HT-29 (cell line): ENCODE data around the gene PDE7B. TPM values are rescaled to one million over a fixed set of nuclear protein-coding genes. Genes with fewer than 3 reads are reported as not detected.
"Not testable (repeated sequence)": the region's sequence is repeated elsewhere in the genome, so short reads cannot be mapped to it uniquely, and the experiment has no call there.

Source experiments
- DNase-seq: peaks from one replicate; pipeline ENCODE4 v3.0.0-alpha.2; 2015; ENCODE audit warnings: low spot score
- total RNA-seq: library from RNA; depleted of rRNA; stranded (reverse); fragments of >200 nt; shearing (Covaris generic); gene quantifications from 2 replicates; pipeline ENCODE4 v1.2.3, GENCODE V29; 2014

Gene PDE7B
- total RNA-seq, 1 experiment from 2014 or later, result not detected

GRCh38 chr6:136103763-136104311, 252.3 kb downstream of the PDE7B start:
- no peak for DNase-seq

DNA sequence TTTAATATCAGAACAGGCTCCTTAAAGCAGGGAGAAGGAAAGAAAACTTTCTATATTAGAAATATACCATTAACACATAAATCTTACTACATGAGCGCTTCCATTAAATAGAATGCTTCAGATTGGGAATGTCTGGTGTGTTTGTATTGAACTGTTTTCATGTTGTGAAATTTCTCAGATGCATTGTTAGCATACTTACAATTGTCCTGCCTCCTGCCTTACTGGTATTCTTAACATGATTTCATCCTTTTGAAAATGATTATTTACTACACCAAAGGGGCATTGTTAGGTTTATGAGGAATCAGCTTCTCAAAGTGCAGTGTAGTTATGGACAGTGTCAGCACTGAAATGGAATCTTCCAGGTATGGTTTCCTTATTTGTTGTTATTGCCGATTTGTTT, 253.1 kb downstream of the PDE7B start:
- no peak for DNase-seq

GRCh38 chr6:136105797-136106196, 254.3 kb downstream of the PDE7B start:
- not testable (repeated sequence) for DNase-seq

DNA sequence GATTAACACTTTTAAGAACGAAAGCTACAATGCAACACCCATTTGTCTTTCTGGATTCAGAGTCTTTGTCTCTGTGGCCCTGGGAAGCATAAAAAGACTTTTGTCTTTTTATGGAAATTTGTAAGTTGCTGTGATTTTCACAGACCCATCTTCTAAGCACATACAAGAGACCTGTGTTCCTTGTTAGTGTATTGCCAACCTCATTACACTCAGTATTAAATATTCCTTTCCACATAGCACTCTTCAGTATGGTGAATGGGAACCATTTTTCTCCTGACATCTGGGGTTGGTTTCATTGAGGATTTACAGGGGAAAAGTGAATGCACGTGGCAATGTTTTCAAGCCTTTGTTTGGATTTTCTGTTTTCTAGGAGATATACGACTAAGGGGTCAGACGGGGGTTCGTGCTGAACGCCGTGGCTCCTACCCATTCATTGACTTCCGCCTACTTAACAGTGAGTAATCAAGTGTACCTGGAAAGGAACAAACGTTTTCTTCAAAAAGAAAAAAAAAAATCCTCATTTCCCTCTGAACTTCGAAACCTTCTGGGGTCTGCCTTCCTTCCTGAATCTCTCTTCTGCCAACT, 257.0 kb downstream of the PDE7B start:
- DNase-seq, result no peak

DNA sequence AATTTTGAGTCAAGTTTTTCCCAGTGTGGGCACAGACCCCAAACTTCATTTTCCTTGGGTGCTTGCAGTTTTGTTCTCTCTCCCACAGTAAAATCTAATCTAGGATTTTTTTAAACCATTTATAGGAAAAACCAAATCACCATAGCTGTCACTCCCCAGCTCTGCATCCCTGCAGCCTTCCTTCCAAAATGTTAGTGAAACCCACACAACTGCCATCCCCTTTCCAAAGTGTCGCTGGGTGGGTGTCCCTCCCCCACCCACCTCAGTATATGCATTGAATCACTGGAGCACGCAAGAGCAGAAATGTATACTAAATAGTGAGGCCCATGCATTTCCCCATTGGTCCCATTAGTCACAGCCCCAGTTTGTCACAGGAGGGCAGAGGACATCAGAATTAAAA, 260.3 kb downstream of the PDE7B start:
- no peak for DNase-seq

DNA sequence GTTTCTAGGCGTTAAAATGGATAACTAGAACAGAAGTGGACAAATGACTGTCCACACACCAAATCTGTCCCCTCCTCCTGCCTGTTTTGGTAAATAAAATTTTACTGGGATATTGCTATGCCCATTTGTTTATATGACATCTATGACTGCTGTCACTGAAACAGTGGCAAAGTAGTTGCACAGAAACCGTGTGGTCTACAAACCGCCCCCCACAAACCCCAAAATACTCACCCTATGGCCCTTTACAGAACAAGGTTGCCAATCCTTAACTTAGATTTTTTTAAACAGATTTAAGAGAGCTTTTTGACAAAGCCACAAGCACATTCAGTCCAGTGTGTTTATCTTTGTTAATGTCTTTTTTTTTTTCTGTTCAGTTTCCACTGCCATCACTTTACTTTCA, 260.8 kb downstream of the PDE7B start:
- DNase-seq, result no peak

GRCh38 chr6:136113736-136114173, 262.3 kb downstream of the PDE7B start:
- DNase-seq, result peak; percentile 14

GRCh38 chr6:136114661-136115060, 263.2 kb downstream of the PDE7B start:
- no peak for DNase-seq

GRCh38 chr6:136115941-136116340, 264.4 kb downstream of the PDE7B start:
- DNase-seq, result no peak

- DNase-seq, result no peak
Observed at GRCh38 chr6:136117081-136117480, 265.6 kb downstream of the PDE7B start.

DNA sequence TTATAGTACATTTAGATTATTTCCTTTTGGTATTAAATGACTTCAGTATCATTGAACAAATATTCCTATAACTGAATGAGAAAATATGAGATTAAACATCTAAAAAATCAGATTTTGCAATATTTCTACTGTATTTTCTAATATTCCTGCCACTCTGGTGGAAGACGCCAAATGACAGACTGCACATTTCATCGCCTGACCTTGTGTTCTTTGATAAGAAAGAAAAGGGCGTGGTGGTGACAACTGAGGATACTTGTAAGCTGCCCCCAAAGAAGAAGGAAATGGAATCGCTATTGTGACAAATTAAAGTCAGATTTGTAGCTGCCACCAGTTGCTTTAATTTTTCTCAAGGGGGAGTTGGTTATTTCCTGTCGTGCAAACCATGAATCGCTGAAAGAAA, 267.3 kb downstream of the PDE7B start:
- no peak for DNase-seq

DNA sequence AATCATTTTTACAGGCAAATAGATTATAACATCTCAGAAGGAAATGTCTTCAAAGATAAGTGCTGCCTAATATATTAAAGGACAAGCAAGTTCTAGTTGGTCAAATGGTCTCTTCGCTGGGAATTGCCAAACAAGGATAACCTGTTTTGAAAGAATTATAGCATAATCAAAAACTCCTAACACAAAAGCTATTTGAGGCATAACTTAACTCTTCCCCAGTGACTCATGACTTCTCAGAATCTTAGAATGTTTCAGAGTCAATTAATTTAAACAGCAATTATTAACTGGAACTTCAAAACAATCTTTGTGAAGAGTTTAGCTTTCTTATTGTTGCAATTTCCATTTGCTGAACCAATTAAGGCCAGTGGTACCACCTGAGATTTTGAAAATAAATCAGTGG, 272.0 kb downstream of the PDE7B start:
- DNase-seq, result peak; percentile 25

DNA sequence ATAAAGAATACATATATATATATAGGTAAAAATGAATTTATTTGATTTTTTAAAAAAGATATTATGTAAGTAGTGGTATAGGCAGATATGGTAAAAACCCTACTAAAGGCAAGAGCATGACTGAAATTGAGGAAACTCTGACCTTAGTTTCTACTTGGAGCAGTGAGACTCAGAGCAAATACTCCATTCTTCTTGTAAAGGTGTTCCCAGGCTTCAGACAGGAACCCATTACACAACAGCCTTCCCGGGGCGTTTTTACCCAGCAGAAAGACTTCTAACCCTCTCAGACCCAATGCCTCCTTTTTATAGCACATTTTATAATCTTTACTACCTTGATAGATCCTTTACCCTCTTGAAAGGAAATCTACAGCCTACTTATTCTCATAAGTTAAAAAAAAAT, 274.1 kb downstream of the PDE7B start:
- no peak for DNase-seq

DNA sequence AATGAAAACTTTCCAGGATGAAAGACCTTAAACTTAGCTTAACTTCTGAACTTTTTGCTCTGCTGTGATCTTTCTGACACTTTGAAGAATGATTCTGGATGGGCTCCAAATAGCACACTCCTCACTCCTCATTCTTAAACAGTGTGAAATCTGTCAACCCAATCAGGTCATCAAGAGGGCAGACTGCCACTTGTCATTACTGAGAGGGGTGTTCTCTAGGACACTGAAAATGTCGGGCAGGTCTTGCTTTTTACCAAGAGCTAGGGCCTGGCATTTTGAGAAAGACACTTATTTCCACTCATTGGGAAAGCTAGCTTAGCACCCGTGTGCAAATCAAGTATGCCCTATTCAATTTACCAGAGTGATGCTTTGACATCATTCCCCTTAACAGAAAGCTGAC, 276.4 kb downstream of the PDE7B start:
- no peak for DNase-seq

DNA sequence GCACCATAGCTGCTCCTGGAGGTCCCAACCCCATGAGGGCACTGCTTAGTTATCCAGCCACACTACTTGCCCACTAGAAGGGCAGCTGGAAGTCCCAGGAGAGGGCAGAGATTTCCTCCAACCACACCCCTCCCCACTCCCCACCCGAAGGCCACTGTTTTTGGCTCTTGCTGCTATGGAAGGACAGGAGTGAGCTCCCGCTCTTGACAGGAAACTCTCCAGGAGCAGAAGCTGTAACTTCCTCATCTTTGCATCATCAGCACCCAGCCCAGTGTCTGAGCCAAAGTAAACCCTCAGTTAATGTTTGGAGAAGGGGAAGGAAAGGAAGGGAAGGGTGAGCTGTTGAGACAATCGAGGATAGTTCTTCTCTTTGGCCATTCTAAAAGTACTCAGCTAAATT, 277.9 kb downstream of the PDE7B start:
- DNase-seq, result no peak

GRCh38 chr6:136134268-136134667, 282.8 kb downstream of the PDE7B start:
- DNase-seq, result no peak

- no peak for DNase-seq
Observed at GRCh38 chr6:136134751-136135150, 283.2 kb downstream of the PDE7B start.

DNA sequence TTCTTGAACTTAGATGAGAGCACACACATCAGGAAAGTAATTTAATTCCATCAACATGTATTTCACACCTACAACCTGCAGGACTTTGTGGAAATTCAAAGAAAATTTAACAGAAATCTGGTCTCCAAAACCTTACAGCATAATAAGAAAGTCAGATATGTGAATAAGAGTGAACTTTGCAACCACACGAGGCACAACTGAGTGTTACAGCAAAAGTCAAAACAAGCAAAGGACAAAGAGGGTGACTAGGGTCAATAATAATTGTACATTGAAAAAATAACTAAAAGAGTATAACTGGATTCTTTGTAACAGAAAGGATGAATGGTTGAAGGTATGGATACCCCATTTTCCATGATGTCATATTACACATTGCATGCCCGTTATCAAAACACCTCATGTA, 284.8 kb downstream of the PDE7B start:
- DNase-seq, result no peak

DNA sequence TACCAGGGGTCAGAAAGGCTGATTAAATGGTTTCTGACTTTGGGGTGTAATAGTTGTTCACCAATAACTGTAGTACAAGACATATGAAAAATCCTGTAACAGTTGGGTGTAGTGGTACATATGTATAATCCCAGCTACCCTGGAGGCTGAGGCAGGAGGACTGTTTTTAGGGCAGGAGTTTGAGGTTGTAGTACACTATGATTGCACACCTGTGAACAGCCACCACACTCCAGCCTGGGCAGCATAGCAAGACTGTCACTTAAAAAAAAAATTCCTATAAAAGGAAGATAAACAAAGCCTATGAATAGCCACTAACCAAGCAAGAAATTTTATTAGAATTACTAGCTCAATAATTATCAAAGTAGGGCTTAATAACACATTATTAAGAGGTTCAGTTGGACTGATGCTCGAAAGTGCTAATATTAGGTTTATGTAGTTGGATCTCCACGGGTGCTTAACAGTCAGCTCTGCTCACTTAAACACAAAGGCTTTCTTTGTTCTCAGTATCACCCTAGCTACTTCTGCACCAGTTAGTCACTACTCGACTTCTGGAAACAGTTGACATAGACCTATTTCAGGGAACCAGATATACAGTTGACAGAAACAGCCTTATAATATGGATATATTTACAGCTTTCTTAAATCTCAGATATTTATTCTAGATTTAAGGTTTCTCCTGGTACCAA, 285.6 kb downstream of the PDE7B start:
- DNase-seq, result peak; percentile 5

GRCh38 chr6:136137739-136138402, 286.4 kb downstream of the PDE7B start:
- no peak for DNase-seq

DNA sequence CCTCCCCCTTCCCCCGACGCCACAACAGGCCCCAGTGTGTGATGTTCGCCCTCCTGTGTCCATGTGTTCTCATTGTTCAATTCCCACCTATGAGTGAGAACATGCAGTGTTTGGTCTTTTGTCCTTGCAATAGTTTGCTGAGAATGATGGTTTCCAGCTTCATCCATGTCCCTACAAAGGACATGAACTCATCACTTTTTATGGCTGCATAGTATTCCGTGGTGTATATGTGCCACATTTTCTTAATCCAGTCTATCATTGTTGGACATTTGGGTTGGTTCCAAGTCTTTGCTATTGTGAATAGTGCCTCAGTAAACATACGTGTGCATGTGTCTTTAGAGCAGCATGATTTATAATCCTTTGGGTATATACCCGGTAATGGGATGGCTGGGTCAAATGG, 287.6 kb downstream of the PDE7B start:
- not testable (repeated sequence) for DNase-seq

DNA sequence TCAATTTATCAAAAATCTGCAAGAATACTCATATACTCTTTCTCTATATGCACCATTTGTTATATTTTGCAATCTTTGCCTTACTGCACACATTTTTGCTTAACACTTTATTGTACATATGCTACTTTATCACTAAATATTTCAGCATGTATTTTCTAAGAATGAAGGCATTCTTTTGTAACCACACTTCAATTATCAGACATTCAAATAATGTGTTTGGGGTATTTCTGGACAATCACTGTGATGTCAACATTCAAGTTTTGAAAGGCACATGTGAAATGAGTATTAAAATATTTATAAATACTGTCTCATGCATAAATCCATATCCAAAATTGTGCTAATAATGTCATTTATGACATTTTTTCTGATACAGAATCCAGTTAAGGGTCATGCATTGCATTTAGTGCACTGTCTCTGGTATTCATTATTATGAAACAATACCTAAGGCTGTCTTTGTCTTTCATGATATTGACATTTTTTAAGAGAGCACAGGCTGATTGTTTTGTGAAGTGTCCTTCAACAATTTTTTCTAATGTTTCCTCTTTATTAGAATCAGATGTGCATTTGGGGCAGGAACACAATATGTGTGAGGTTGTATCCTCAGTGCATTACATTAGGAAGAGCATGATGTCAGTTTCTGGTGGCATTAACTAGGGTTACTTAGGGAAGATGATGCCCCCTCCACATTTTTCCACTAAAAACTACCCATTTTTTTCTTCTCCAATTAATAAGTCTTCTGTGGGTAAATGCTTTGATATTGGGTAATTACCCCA, 292.9 kb downstream of the PDE7B start:
- DNase-seq, result no peak
